GM21619 (cell line): Measurements from ENCODE around the gene OLFM4.

ENCODE experiments used
- ATAC-seq: cut with Tn5 transposase; IDR thresholded peaks from one replicate; pipeline ENCODE4 v1.9.1; 2021; ENCODE audit not compliant: unreplicated experiment

The OLFM4 gene, protein sequence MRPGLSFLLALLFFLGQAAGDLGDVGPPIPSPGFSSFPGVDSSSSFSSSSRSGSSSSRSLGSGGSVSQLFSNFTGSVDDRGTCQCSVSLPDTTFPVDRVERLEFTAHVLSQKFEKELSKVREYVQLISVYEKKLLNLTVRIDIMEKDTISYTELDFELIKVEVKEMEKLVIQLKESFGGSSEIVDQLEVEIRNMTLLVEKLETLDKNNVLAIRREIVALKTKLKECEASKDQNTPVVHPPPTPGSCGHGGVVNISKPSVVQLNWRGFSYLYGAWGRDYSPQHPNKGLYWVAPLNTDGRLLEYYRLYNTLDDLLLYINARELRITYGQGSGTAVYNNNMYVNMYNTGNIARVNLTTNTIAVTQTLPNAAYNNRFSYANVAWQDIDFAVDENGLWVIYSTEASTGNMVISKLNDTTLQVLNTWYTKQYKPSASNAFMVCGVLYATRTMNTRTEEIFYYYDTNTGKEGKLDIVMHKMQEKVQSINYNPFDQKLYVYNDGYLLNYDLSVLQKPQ

DNA sequence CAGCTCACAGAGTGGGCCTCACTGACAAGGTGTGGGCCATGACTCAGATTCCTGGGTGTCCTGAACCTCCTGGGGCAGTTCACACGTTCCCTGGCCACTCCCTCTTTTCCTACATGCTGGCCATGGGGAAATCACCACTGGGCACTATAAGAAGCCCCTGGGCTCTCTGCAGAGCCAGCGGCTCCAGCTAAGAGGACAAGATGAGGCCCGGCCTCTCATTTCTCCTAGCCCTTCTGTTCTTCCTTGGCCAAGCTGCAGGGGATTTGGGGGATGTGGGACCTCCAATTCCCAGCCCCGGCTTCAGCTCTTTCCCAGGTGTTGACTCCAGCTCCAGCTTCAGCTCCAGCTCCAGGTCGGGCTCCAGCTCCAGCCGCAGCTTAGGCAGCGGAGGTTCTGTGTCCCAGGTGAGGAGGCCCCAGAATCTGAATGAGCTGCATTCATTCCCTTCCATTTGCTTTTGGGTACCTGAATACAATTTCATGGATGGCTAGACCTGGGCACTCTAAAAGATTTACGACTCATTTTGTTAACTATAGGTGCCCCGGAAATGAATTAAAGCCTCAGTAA is at the start of gene OLFM4:
OLFM4 (plus strand) TSS at position 177 of the 567 bp plus-strand sequence; CDS start at position 201, 24 bp downstream.
- ATAC-seq = no peak

DNA sequence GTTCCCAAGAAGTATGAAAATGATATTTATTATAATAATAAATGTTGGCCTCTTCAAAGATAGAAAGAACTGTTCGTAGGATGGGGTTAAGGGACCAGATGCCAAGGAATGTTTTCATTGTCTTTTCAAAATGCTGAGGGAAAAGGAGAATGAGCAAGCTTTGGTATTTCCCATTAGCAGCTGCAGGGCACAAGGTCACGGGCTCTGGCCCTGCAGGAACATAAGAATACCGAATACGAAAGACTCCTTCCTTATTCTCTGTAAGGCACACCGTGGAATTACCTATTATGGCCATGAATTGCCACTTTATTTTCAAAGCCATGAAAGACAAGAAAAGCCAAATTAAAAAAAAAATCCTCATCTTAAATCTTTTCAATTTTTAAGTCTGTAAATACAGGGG is 49.6 kb upstream of the OLFM4 start:
- ATAC-seq = no peak

DNA sequence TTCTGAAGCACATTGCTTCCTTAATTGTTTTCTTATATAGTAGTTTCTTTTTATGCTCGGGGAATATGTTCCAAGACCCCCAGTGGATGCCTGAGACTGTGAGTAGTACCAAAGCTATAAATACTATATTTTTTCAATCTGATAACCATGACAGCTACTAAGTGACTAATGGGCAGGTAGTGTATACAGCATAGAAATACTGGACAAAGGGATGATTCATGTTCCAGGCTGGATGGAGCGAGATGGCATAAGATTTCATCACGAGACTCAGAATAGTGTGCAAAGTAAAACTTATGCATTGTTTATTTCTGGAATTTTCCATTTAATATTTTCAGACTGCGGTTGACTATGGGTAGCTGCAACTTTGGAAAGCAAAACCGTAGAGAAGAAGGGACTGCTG is 47.9 kb upstream of the OLFM4 start:
- ATAC-seq = no peak

DNA sequence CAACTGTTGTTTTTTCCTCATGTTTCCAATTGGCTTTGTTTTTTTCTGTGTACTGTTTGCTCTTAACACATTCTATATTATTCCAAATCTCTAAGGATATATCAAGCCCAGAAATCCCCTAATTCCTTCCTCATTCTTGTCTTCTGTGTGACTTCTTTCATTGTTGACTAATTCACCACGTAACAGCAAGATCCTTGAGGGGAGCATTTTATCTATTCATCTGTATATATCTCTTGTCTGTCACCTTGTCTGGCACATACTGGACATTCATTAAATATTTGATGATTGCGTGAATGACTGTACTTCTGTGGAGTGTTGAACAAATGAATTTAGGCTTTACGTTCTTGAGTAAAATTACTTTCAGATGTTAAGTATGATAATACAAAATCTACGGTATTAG is 44.8 kb upstream of the OLFM4 start:
- ATAC-seq = no peak

DNA sequence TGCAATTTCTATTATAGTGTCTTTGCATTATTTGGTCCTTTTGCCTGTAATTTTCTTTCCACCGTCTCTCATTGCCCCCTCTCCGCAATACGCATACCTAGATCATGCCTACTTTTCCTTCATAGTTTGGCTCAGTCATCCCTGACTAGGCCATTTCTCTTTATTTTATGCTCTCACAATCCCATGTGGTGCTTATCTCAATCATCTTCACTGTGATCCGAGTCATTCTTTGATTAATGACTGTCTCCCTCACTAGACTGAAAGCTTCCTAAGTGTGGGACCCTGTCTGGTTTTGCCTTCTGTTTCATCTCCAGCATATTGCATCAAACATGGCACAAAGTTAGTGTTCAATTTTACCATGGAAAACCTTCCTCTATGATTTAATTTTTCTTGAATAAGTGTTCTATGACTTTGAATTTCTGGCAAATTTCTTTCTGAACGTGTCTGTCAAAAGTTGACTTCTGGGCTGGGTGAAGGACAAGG is 43.7 kb upstream of the OLFM4 start:
- ATAC-seq = no peak

DNA sequence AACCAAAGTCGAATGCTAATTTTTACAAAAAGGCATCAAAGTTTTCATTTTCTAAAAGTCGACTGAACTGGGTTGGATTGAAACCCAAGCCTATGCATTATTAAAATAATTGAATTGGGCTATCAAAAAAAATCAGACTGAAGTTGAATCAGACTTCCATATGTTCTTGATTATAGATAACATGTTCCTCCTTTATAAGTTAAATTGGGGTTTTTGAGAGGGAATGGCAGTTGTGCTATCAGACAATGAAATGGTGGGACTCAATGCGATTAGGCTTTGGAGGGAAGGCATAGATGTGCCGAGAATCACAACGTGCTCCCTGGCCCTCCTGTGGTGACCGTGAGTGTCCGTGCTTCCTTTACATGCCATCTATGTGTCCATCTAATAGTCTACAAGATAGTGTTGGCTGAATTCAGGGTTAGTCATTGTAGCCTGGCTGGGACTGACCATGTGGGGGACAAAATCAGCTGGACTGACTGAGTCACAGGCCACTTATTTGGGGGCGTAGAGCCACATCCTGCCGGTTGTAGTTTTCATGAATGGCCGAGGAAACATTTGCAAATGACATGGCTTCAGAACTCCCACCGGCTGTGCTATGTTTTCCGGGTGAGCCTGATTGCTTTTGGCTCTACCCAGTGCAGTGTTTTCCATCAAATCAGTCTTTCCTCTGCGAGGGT is 37.1 kb upstream of the OLFM4 start:
- ATAC-seq = no peak

DNA sequence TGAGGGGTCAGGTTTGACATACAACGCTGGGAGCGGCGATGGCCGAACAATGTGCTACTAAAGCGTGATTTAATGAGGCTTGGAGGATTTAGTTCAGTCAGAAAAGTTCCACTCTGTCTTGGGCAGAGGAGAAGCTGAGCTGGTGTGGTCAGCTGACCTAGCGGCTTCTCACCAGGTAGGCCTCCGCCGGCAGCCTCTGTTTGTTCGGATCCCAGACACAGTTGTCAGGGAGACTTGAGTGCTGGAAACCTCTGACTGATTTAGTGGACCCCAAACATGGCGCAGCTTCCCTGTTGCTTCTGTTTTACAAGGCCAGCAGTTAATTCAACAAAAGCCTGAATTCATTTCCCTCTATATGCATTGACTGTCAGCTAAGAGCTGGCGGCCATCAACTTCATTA is 36.5 kb upstream of the OLFM4 start:
- ATAC-seq = no peak

DNA sequence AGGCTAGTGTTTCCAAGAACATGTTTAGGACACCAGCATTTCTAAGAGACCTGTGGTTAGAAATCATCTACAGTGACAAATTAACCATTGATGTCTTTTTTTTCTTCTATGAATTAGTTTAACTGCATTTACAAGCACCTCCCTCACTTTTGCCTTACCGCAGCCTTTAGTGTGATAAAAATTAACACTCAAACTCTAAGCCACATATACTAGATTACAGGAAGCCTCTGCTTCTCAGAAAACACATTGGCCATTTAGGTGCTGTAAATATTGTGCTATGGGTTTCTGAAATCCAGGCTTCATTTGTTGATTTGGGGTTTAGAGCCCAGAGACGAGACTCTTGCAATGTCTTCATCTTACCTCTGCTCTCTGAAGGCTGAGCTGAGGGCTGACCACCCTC is 34.6 kb upstream of the OLFM4 start:
- no peak for ATAC-seq

DNA sequence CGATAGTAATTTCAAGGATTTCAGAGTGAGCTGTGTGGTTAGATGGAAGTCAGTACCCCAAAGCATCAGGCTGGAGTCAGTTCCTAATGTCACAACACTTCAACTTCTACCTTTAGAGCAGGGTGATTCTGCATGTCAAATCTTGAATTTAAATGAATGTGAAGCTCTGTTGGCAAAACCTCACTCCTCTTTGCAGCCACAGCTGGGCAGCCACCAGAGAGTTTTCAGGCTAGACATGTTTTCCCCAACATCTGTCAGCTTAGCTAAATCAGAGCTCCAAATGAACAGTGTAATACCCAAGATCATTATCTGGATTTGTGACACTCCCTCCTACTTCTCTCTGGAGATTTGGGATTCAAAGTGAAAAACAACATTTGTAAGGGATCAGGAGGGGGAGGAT is 33.7 kb upstream of the OLFM4 start:
- ATAC-seq = no peak

DNA sequence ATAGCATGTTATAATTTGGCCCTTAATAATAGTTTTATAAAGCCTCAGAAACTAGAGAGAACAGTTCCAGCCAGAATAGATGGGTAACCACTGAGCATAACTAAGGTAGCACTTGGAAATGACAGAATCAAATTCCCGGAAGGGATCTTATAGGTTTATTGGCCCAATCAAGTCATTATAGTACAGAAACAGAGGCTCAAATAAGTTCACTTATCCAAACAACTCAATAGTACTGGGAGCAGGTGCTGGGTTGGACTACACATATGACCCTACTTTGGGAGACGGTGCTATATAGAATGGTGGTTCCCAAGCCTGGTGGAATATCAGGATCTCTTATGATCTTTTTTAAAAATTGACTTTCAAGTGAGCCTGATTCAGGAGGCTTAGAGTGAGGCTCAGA is 32.7 kb upstream of the OLFM4 start:
- ATAC-seq = no peak

DNA sequence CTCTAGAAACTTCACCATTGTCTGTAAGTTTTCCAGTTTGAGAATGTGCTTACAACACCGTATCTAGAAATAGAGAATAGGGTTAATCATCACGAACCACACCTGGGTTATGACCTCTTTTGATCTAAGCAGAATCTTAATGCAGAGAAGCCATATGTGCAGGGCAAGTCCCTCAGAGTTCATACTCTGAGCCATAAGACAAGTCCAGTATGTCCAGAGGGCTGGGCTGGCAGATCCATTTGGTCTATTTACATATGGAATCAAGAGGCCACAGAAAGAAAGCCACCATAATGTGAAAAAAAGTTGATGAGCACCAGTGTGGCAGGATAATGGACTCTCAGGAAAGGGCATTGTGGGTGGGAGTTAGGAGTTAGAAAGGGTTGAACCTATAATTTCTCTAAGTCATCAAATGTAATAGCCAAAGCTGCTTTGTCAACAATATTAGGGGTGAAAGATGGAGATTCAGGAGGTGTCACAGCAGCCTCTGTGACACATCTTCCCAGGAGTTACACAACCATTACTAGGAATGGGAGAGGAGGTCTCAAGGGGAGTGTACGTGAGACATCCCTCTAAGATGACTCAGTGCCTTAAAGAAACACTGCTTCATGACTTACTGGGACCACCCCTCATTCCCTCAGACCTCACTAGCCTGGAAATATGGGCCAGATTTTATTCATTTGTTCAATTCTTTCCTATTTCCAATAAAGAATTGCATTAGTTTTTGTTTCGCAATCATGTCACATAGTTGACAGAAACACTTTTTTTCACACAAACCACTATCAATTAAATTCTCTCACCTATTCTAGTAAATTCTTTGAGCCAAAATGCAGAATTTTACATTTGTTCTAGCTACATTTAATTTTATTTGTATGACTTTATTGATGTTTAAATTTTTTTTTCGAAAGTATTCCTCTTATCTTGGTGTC is 30.4 kb upstream of the OLFM4 start:
- no peak for ATAC-seq

DNA sequence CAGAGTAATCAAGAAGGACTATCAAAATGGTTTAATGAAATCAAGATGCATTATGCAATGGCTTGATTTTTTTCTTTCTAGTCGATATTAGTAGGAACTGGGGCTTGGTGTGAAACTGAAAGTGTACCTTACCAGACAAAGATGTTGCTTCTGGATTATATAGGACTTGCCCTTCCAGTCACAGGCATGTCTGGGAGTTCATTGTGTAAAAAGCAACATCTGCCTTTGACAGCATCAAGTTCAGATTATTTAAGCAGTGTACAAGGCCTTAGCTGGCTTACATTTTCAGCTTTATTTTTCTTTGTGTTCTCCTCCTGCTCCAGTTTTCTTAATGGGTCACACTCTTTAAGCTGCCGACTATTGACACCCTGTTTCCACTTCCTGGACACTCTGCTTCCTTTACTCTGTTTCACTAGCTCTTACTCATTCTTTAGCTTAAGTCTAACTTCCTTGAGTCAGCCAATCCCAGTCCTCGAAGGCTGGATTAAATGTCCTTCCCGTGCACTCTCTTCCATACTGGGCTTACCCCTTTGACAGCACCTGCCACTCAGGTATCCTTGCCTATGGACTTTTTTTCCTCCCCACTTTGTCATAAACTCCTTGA is 29.4 kb upstream of the OLFM4 start:
- no peak for ATAC-seq

DNA sequence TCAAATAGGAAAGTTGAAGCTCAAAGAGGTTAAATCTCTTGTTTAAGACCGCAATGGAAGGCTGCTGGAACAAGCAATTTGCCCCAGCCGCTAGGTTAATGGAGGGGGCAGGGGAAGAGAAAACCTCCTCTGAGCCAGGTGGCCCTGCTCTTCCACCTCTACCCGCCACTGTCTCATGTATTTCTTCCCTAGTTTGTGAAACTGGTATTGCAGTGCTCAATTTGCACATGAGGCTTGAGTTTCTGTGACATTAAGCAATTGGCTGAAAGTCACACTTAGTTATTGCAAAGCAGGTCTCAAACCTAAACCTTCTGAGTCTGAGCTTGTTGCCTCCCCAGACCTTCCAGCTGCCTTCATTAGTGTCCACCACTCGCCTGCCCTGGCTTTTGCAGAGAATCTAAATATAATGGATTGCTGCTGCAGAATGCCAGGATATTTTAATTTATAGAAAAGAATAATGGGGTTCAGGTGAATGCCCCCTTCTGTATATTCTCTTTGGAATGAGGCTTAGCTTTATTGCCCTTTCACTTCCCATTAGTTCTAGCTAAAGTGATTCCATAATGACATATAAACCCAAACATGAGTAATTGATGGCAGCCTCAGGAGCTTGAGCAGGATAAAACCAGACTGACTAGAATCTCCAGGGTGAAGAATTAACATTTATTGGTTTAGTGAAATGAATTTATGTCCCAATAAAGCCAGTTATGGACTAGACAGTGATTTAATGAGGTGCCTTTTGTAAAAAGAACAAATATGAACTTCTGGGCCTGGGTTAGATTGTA is 27.0 kb upstream of the OLFM4 start:
- ATAC-seq = no peak

DNA sequence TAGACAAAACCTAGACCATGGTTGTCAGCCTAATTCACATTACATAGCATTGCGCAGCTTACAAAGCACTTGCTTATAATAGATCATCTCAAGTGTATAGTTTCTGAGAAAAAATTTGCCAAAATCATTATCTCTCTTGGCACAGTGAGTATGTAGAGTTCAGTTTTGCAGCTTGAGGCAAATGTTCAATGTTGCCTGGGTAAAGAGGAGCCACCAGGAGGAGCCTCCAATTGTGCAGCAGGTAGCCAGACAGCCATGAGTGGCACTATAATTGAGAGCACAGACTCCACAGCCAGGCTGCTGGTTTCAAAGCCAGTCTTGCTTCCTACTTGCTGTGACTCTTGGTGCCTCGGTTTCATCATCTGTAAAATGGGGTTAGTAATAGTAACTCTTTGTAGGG is 24.0 kb upstream of the OLFM4 start:
- ATAC-seq = no peak

DNA sequence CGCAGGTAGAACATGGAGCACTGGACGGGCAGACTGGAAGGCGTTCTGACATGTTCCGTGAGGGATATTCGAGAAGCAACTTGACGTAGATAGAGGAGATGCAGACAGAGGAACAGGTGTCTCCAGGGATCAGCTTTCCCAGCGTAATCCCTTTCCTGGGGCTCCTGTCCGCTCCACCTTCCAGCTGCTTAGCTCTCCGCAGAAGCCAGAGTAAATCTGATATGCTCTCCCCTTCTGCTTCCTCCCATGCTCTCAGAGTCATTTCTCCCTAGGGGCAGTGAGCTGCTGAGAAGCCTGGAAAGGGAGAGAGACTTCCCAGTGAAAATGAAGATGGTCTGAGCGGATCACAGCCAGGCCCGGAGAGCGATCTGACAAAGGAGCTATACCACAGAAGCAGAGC is 23.0 kb upstream of the OLFM4 start:
- no peak for ATAC-seq

DNA sequence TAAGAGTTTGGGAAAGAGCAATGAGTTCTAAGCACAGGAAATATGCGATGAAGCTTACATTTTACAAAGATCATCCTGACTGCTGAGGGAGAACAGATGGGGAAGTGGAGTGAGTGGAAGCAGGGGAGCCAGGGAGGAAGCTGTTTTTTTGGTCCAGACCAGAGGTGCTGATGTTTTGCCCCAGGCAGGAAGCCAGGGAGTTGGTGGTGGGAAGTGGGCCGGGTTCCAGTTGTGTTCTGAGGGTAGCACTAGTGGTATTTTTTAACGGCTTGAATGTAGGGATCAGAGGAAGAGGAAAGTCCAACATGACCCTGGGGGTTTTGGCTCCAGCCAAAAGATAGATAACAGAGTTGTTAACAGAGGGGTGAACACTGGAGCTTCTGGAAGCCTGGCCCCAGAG is 20.7 kb upstream of the OLFM4 start:
- ATAC-seq = no peak

DNA sequence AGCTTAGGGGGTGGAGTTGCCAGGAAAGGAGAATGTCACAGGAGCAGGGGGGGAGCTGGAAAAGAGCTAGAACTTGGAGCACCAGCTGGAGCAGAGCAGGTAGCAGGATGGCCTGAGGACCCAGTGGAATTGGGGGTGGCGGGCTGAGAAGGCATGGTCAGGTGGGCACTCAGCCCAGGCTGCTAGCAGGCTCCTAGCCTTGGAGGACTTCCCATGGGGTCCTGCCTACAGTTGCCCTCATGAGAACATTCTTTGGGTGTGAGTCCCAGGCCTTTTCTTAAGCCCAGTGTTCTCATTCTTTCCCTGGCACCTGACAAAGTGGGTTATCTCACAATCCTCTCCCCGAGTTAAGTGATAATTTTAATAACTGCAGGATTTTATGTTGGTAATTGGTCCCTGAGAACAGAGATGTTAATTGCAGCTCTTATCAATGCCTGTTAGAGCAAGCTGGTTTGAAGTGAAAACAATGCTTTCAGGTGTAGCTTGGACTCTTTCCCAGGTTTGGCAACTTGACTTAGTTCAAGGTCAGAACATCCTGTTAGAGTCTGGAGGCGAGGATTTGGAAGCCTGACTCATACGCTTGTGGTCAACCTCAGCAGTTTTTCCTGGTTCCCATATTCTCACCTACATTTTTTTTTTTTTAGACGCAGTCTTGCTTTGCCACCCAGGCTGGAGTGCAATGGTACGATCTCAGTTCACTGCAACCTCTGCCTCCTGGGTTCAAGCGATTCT is 18.1 kb upstream of the OLFM4 start:
- no peak for ATAC-seq

DNA sequence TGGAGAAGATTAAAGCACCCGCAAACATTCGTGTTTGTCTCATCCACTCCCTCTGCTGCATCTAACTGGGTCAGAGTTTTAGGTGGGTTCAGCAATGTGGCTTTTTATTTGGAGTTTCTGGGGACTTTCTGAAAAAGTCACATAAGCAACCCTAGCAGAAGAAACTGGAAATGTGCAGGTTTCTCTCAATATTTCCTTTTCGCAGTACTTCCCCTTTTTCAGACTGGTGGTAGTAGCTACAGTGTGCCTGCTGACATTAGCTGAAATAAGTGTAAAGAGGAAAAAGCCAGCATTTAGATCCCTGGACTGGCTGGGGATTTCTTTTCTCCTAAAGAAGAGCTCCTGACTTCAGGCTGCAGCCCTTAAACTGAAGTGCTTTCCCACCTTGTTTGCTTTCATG is 15.9 kb upstream of the OLFM4 start:
- ATAC-seq = no peak

DNA sequence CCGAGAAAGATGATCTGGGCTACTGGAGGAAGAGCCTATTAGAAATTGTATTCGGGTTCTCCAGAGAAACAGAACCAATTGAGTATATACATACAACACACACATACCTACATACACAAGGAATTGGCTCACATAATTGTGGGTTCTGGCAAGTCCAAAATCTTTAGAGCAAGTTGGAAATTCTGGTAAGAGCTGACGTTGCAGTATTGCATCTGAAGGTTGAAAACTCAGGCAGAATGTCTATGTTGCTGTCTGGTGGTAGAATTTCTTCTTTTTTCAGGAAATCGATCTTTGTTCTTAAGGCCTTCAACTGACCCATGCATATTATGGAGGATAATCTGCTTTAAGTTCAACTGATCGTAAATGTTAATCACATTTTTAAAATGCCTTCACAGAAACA is 15.5 kb upstream of the OLFM4 start:
- no peak for ATAC-seq
